Neural progenitor cell (in vitro differentiated cells): ENCODE measurements around the gene ATPAF2.

ENCODE experiments used
- EZH2 ChIP-seq: fragments of 200-600 bp; sonication (generic); IDR thresholded peaks from 2 replicates; pipeline ENCODE4 v1.6.1; 2017; ENCODE audit warnings: antibody characterized with exemption, mild to moderate bottlenecking, moderate library complexity
- EZH2phosphoT487 ChIP-seq: fragments of 200-600 bp; sonication (generic); IDR thresholded peaks from 2 replicates; pipeline ENCODE4 v1.6.1; 2017; ENCODE audit warnings: antibody characterized with exemption
- TF ChIP-seq, protein P1 (sequence below): fragments of 200-600 bp; sonication (generic); IDR thresholded peaks from 2 replicates; pipeline ENCODE4 v1.5.1; 2017; ENCODE audit warnings: antibody characterized with exemption, mild to moderate bottlenecking

DNA sequence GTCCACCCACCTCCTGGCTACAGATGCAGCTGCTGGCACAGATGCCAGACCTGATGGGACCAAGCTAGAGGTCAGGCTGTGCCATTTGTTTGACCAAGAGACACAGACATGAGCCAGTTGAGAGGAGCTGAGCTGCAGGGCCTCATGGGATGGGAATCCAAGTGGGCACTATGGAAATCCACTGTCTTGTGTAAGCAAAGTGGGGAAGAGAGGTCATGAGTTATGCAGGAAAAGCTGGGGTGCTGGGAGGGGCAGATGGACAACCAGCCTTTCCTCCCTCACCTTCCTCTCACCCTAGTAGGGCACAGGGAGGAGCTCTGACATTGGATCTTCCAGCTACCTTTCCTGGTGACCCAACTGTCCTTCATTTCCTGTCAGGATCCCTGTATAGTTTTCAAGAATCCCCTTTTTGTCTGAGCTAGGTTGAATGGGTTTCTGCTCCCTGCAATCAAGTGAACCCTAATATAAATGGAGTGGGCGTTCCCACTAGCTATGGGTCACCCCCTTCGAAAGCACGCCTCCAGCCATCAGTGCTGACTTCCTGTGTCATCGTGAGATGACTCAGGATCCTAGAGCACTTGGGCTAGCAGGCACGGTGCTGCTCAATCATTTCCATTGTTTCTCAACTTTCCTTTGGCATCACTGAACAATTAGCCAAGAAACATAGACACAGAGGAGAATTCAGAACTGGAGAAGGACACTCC is 13.6 kb downstream of the ATPAF2 start:
- TF ChIP-seq, protein P1, sequence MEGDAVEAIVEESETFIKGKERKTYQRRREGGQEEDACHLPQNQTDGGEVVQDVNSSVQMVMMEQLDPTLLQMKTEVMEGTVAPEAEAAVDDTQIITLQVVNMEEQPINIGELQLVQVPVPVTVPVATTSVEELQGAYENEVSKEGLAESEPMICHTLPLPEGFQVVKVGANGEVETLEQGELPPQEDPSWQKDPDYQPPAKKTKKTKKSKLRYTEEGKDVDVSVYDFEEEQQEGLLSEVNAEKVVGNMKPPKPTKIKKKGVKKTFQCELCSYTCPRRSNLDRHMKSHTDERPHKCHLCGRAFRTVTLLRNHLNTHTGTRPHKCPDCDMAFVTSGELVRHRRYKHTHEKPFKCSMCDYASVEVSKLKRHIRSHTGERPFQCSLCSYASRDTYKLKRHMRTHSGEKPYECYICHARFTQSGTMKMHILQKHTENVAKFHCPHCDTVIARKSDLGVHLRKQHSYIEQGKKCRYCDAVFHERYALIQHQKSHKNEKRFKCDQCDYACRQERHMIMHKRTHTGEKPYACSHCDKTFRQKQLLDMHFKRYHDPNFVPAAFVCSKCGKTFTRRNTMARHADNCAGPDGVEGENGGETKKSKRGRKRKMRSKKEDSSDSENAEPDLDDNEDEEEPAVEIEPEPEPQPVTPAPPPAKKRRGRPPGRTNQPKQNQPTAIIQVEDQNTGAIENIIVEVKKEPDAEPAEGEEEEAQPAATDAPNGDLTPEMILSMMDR: no peak
- TF ChIP-seq EZH2 (no peak), EZH2phosphoT487 (no peak)
